ENCODE data around the gene ARL4D. TPM values are rescaled to one million over a fixed set of nuclear protein-coding genes. Genes with fewer than 3 reads are reported as not detected.

The ARL4D gene
- total RNA-seq, 1 donor, result 15.1 TPM

DNA sequence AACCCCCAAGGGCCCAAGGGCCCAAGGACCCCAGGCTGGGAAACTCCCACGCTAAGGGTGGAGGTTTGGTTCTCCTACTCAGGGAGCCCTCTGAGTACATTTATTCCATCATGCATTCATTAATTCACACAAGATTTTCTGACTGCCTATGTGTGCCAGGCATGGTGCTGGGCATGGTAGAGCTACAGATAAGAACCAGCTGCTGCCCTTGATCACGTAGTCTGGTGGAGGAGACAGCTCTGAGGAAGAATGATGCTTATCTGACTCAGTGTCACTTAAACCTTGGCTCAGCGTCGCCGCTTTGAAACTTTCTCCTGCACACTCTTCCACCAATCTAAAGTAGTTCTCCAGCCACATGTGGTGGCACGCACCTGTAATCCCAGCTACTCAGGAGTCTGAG, 3.6 kb upstream of the ARL4D start:
- TF ChIP-seq, protein P1, sequence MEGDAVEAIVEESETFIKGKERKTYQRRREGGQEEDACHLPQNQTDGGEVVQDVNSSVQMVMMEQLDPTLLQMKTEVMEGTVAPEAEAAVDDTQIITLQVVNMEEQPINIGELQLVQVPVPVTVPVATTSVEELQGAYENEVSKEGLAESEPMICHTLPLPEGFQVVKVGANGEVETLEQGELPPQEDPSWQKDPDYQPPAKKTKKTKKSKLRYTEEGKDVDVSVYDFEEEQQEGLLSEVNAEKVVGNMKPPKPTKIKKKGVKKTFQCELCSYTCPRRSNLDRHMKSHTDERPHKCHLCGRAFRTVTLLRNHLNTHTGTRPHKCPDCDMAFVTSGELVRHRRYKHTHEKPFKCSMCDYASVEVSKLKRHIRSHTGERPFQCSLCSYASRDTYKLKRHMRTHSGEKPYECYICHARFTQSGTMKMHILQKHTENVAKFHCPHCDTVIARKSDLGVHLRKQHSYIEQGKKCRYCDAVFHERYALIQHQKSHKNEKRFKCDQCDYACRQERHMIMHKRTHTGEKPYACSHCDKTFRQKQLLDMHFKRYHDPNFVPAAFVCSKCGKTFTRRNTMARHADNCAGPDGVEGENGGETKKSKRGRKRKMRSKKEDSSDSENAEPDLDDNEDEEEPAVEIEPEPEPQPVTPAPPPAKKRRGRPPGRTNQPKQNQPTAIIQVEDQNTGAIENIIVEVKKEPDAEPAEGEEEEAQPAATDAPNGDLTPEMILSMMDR (IDR thresholded peaks at IDR 0.05; ENCODE audit: insufficient read depth, low read depth, low read length), result no peak
- no peak overlapping the region for H3K4me3 ChIP-seq (ENCODE audit: low read depth, low read length)
- no peak for DNase-seq (ENCODE audit: low read depth)

DNA sequence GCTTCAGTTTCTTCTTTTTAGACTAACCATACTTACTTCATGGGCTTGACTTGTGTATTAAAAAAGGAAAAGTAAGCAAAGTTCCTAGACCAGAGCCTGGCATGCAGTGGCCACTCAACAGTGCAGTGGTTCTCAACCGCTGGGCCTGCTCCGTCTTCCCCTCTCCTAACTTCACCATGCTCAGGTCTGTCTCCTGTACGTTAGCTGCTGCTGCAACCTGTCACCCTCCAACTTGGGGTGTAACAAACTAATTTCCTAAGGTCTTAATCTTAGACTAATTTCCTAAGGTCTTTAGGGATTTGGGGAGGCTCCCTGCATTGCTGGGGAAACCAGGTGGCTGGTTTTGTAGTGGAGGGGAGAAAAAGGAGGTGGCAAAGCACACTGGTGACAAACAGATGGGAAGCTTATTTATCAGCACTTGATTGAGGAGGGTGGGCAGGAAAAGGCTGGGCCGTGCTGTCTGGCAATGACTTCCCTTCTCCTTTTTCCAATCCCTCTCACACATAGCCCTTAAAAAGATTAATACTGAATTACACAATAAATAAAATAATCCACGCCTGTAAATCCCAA, 2.2 kb upstream of the ARL4D start:
- TF ChIP-seq, protein P1 (IDR thresholded peaks at IDR 0.05; ENCODE audit: insufficient read depth, low read depth, low read length), result no peak

DNA sequence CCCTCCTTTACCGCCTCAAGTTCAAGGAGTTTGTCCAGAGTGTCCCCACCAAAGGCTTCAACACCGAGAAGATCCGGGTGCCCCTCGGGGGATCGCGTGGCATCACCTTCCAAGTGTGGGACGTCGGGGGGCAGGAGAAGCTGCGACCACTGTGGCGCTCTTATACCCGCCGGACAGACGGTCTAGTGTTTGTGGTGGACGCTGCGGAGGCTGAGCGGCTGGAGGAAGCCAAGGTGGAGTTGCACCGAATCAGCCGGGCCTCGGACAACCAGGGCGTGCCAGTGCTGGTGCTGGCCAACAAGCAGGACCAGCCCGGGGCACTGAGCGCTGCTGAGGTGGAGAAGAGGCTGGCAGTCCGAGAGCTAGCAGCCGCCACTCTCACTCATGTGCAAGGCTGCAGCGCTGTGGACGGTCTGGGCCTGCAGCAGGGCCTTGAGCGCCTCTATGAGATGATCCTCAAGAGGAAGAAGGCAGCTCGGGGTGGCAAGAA, 1.1 kb downstream of the ARL4D start:
- DNase-seq (ENCODE audit: low read depth), result no peak
- peak overlapping the region; percentile 88 for H3K4me3 ChIP-seq (ENCODE audit: low read depth, low read length)
- TF ChIP-seq, protein P1 (IDR thresholded peaks at IDR 0.05; ENCODE audit: insufficient read depth, low read depth, low read length), result no peak

More for the DNA sequence above, 2.2 kb upstream of the ARL4D start:
- DNase-seq (ENCODE audit: low read depth), result no peak
- no peak overlapping the region for H3K4me3 ChIP-seq (ENCODE audit: low read depth, low read length)

DNA sequence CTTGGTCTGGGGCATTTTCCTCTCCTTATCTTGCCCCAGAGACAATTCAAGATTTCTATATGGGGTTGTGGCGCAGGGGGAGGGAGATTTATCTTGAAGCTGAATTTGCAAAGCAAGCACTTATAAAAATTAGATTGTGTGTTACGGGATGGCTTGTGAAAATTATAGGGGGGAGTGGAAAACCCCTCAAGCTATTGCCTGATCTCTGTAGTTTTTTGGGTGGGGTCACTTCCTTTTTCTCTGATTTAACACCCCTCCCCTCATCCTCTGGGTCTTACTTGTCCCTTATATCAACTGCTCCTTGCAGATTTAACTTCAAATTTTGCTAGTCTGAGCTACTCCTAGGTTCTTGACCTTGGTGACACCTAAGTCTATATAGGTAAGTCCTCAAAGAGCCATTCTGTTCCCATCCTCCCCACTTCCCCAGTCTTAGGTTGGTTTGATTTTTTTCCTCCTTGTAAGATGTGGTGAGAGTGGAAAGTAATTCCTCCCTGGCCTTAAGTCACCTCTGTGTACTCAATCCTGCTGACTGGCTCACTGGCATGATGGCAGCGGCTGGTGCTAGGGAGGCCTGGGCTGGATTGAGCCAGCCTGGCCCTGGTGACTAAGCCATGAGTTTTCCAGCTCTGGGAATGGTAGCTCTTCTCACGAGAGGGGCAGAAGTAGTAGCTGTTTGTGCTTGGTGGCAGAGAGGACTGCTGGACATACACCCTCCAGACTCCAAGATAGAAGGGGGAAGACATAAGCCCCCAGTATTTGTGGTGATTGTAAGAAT, 2.3 kb downstream of the ARL4D start:
- H3K4me3 ChIP-seq (ENCODE audit: low read depth, low read length), result peak overlapping the region; percentile 88
- DNase-seq (ENCODE audit: low read depth), result peak; percentile 63
- TF ChIP-seq, protein P1 (IDR thresholded peaks at IDR 0.05; ENCODE audit: insufficient read depth, low read depth, low read length), result no peak

DNA sequence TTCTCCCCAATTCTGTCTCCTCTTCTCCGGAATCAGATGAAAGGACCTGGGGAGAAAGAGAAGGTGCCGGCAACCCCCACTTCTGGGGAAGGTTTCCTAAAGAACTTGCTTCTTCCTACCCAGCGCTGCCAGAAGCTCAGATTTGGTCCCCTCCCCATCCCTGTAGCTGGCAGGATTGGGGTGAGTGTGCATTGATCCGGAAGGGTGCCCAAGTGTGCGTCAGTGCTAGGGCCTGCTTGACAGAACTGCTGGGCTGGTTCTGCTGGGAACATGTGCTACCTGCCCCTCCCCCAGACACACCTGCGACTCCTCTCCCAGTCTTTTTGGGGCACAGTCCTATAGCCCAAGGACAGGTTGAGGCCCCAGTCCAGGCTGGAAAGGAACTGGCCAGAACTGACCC, 3.3 kb downstream of the ARL4D start:
- no peak overlapping the region for H3K4me3 ChIP-seq (ENCODE audit: low read depth, low read length)
- DNase-seq (ENCODE audit: low read depth), result no peak
- TF ChIP-seq, protein P1 (IDR thresholded peaks at IDR 0.05; ENCODE audit: insufficient read depth, low read depth, low read length), result no peak

DNA sequence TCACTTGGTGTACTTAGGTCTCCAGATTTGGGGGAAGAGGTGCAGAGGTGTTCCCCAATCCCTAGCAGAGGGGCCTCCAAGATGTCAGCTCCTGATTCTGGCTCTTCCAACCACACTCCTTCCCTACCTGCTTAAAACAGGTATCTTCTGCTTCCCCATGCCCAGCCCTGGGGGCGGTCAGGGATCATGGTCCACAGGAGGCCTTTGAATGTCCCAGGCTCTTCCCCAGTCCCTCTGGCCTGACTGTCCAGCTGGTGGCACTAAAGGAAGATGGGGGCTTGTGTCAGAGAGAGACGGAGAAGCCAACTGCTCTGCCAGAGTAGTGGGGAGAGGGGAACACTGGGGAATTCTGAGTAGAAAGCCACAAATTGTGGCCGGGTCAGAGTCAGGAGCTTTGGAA, 3.8 kb downstream of the ARL4D start:
- DNase-seq (ENCODE audit: low read depth), result no peak
- H3K4me3 ChIP-seq (ENCODE audit: low read depth, low read length), result no peak overlapping the region
- TF ChIP-seq, protein P1 (IDR thresholded peaks at IDR 0.05; ENCODE audit: insufficient read depth, low read depth, low read length), result no peak
